Vagina (tissue), 2 donors: ENCODE data around the gene ZNF582. TPM values are rescaled to one million over a fixed set of nuclear protein-coding genes. Genes with fewer than 3 reads are reported as not detected.
"Not testable (repeated sequence)": the region's sequence is repeated elsewhere in the genome, so short reads cannot be mapped to it uniquely, and the experiment has no call there.

Experiments used
- DNase-seq, 2 donors: peaks; one replicate each; pipeline ENCODE4 v3.0.0-alpha.2; 2017; ENCODE audit errors: extremely low spot score in 2 of 2
- H3K27ac ChIP-seq: fragments of 200-600 bp; sonication (generic); one replicate; pipeline ENCODE4 v1.5.1; 2019
- H3K27me3 ChIP-seq: fragments of 200-600 bp; sonication (generic); one replicate; pipeline ENCODE4 v1.5.1; 2019
- H3K36me3 ChIP-seq, 2 donors: fragments of 200-600 bp; sonication (generic); one replicate each; pipeline ENCODE4 v1.5.1; 2017 to 2019
- H3K4me1 ChIP-seq: fragments of 200-600 bp; sonication (generic); one replicate; pipeline ENCODE4 v1.5.1; 2019
- H3K4me3 ChIP-seq, 2 donors: fragments of 200-600 bp; sonication (generic); 1 replicate in 1 of 2; 2 replicates in 1 of 2; pipeline ENCODE4 v1.5.1; 2016 to 2019
- H3K9me3 ChIP-seq: fragments of 200-600 bp; sonication (generic); one replicate; pipeline ENCODE4 v1.5.1; 2019
- POLR2A ChIP-seq, 2 donors: fragments of 450-650 bp; IDR thresholded peaks; one replicate each; pipeline ENCODE4 v1.6.1; 2017; ENCODE audit warnings: antibody characterized with exemption in 2 of 2, mild to moderate bottlenecking in 2 of 2, moderate library complexity in 2 of 2
- POLR2AphosphoS5 ChIP-seq, 2 donors: sonication (generic); formaldehyde crosslinking; IDR thresholded peaks; one replicate each; pipeline ENCODE4 v1.9.0; 2017; ENCODE audit warnings: antibody characterized with exemption in 2 of 2, mild to moderate bottlenecking in 2 of 2, low read depth in 1 of 2; ENCODE audit not compliant: insufficient read depth in 1 of 2
- intact Hi-C: fragments of 100-400 bp; cut with DNase I; formaldehyde crosslinking; loops from one replicate; pipeline ENCODE4 v1.15.1; 2023
- total RNA-seq: library from RNA; depleted of rRNA; stranded (reverse); fragments of >200 nt; gene quantifications from one replicate; pipeline ENCODE4 v1.2.3, GENCODE V29; 2016
- TF ChIP-seq, protein P1 (sequence below), 3 experiments: fragments of 450-650 bp in 2 of 3; fragments of 200-600 bp in 1 of 3; sonication (generic) in 1 of 3; IDR thresholded peaks; one replicate each; pipeline ENCODE4 v1.5.1; 2017 to 2019; ENCODE audit warnings: antibody characterized with exemption in 3 of 3, mild to moderate bottlenecking in 2 of 3, moderate library complexity in 2 of 3

ZNF582 gene
- total RNA-seq, 1 donor from 2014 or later: 6.9 TPM

DNA sequence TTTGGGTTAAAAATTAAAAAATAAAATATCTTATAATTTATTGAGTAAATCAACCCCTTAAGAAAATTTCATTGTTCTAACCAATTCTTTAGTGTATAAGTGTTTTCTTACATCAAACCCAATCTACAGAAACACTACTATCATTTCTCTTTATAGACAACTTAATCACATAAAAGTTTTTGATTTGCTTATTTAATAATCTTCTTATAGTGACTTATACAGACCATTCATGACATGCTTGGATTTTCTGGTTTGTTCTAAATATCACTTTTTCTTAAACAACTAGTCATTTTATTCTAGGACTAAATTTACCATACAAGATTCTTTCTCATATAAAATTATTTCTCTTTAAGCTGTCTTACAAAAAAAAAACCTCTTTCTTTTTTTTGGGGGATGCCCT, 51.4 kb downstream of the ZNF582 start:
- no peak overlapping the region for H3K27ac ChIP-seq
- H3K27me3 ChIP-seq: no peaks in the 10 kb centered on the region
- H3K36me3 ChIP-seq: no peaks in the 10 kb centered on the region
- H3K4me3 ChIP-seq: no peak overlapping the region
- no peaks in the 10 kb centered on the region for H3K4me1 ChIP-seq
- no peaks in the 10 kb centered on the region for H3K9me3 ChIP-seq
- no peak for TF ChIP-seq POLR2AphosphoS5 (IDR thresholded peaks at IDR 0.05; ENCODE audit: insufficient read depth in 1 of 2, low read depth in 1 of 2)
- TF ChIP-seq, protein P1, sequence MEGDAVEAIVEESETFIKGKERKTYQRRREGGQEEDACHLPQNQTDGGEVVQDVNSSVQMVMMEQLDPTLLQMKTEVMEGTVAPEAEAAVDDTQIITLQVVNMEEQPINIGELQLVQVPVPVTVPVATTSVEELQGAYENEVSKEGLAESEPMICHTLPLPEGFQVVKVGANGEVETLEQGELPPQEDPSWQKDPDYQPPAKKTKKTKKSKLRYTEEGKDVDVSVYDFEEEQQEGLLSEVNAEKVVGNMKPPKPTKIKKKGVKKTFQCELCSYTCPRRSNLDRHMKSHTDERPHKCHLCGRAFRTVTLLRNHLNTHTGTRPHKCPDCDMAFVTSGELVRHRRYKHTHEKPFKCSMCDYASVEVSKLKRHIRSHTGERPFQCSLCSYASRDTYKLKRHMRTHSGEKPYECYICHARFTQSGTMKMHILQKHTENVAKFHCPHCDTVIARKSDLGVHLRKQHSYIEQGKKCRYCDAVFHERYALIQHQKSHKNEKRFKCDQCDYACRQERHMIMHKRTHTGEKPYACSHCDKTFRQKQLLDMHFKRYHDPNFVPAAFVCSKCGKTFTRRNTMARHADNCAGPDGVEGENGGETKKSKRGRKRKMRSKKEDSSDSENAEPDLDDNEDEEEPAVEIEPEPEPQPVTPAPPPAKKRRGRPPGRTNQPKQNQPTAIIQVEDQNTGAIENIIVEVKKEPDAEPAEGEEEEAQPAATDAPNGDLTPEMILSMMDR (IDR thresholded peaks at IDR 0.05): no peak
- no peak for TF ChIP-seq POLR2A (IDR thresholded peaks at IDR 0.05)
- DNase-seq: no peak
- intact Hi-C loops: no loop called here

DNA sequence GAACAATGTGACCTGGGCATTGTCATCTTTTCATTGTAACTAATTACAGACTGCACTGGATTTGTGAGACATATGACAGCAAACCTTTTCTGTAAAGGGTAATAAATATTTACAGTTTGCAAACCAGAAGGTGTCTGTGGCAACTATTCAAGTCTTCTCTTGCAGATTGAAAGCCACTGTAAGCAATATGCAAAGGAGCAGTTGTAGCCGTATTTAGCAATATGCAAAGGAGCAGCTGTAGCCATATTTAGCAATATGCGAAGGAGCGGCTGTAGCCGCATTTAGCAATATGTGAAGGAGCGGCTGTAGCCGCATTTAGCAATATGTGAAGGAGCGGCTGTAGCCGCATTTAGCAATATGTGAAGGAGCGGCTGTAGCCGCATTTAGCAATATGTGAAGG, 54.3 kb downstream of the ZNF582 start:
- H3K9me3 ChIP-seq, intact Hi-C loops, H3K27ac ChIP-seq, DNase-seq, H3K4me1 ChIP-seq, H3K27me3 ChIP-seq, H3K4me3 ChIP-seq, H3K36me3 ChIP-seq: not testable (repeated sequence)

DNA sequence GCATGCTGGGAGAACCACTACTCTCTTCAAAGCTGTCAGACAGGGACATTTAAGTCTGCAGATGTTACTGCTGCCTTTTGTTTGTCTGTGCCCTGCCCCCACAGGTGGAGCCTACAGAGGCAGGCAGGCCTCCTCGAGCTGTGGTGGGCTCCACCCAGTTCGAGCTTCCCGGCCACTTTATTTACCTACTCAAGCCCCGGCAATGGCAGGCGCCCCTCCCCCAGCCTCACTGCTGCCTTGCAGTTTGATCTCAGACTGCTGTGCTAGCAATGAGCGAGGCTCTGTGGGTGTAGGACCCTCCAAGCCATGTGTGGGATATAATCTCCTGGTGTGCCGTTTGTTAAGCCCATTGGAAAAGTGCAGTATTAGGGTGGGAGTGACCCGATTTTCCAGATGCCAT, 56.3 kb downstream of the ZNF582 start:
- H3K27me3 ChIP-seq, H3K27ac ChIP-seq, H3K9me3 ChIP-seq, DNase-seq, intact Hi-C loops, H3K4me1 ChIP-seq, H3K36me3 ChIP-seq, H3K4me3 ChIP-seq: not testable (repeated sequence)

DNA sequence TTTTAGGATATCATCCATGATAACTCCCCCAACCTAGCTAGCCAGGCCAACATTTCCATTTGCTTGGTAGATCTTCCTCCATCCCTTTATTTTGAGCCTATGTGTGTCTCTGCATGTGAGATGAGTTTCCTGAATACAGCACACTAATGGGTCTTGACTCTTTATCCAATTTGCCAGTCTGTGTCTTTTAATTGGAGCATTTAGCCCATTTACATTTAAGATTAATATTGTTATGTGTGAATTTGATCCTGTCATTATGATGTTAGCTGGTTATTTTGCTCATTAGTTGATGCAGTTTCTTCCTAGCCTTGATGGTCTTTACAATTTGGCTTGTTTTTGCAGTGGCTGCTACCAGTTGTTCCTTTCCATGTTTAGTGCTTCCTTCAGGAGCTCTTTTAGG, 58.0 kb downstream of the ZNF582 start:
- intact Hi-C loops, DNase-seq, H3K4me3 ChIP-seq, H3K27me3 ChIP-seq, H3K36me3 ChIP-seq, H3K27ac ChIP-seq, H3K9me3 ChIP-seq, H3K4me1 ChIP-seq: not testable (repeated sequence)

DNA sequence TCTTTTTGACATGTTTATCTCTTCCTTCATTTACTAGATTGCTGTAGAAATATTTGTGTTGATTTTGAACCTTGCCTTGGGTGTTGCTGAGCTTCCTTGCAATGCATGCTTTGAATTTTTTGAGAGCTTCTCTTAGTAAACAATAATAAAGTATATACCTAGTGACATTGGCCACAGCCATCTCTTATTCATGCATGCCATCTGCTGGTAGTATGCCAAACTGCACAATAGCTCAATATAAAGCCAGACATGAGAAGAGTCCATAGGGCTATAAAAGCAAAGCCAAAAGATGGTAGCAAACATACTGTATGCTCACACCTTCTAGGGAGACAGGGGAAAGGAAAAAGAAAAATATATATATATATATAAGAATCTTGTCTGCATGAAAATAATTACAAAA, 59.8 kb downstream of the ZNF582 start:
- no peaks in the 10 kb centered on the region for H3K4me1 ChIP-seq
- intact Hi-C loops: loop anchor here (5.0 kb wide), 1 partner anchor 1124 kb away; the partner anchor contains the start of gene VN1R1
- TF ChIP-seq, protein P1 (IDR thresholded peaks at IDR 0.05): peak in 2 of 3 experiments; percentile 32 to 53
- no peak for TF ChIP-seq POLR2AphosphoS5 (IDR thresholded peaks at IDR 0.05; ENCODE audit: insufficient read depth in 1 of 2, low read depth in 1 of 2)
- H3K27ac ChIP-seq: no peak overlapping the region
- no peaks in the 10 kb centered on the region for H3K36me3 ChIP-seq
- no peaks in the 10 kb centered on the region for H3K27me3 ChIP-seq
- no peak for DNase-seq
- H3K4me3 ChIP-seq: no peak overlapping the region
- H3K9me3 ChIP-seq: no peaks in the 10 kb centered on the region

Other genes with a start within 250 kb of the ZNF582 start
- not detected for gene GALP, start 217.5 kb downstream of the ZNF582 start, total RNA-seq
- not detected for gene ZSCAN5B, start 195.8 kb downstream of the ZNF582 start, total RNA-seq
- gene ZSCAN5C, start 191.3 kb downstream of the ZNF582 start, total RNA-seq: not detected
- 7.6 TPM for gene EDDM13, start 120.8 kb downstream of the ZNF582 start, total RNA-seq
- 2.7 TPM for gene ZSCAN5A, start 78.7 kb downstream of the ZNF582 start, total RNA-seq
- gene ZNF583, start 10.8 kb upstream of the ZNF582 start, total RNA-seq: 2.2 TPM
- gene ZNF667, start 83.8 kb upstream of the ZNF582 start, total RNA-seq: 2.5 TPM
- gene ZNF471, start 114.3 kb upstream of the ZNF582 start, total RNA-seq: 4.2 TPM
- 7.1 TPM for gene ZFP28, start 145.4 kb upstream of the ZNF582 start, total RNA-seq
- gene ZNF470, start 173.9 kb upstream of the ZNF582 start, total RNA-seq: 3.2 TPM
- 11.8 TPM for gene ZNF71, start 201.8 kb upstream of the ZNF582 start, total RNA-seq
- gene SMIM17, start 249.6 kb upstream of the ZNF582 start, total RNA-seq: 0.98 TPM